H1 (cell line): ENCODE results near the gene TENT4A. TPM values are rescaled to one million over a fixed set of nuclear protein-coding genes. Genes with fewer than 3 reads are reported as not detected.

ENCODE experiments used
- CTCF ChIA-PET: fragments of 300-600 bp; sonication (Branson Sonifier 250); formaldehyde crosslinking; loops from one replicate; lab custom pipeline; 2021; ENCODE audit not compliant: partially characterized antibody; lab: Charles Lee
- POLR2A ChIA-PET: fragments of 300-600 bp; sonication (Branson Sonifier 250); formaldehyde crosslinking; loops from one replicate; lab custom pipeline; 2021; ENCODE audit warnings: inconsistent platforms; ENCODE audit not compliant: partially characterized antibody; lab: Charles Lee
- DNase-seq, 2 experiments: peaks; one replicate each; pipeline versions ENCODE4 v3.0.0 to v3.0.0-alpha.2; 2010 to 2022; ENCODE audit warnings: low spot score in 2 of 2, low read depth in 1 of 2, mixed read lengths in 1 of 2
- FAIRE-seq: peaks from 2 replicates; lab custom pipeline; 2011; peaks lifted over from hg19 to GRCh38; lab: Jason Lieb, UNC
- H2AFZ ChIP-seq: 2 replicates; pipeline ENCODE4 v1.8.1; 2012; ENCODE audit warnings: low read length, inconsistent platforms
- H2AK5ac ChIP-seq: 2 replicates; pipeline ENCODE4 v1.6.1; 2013; ENCODE audit warnings: low read depth, low read length
- H2BK120ac ChIP-seq: replicated peaks from 2 replicates; pipeline ENCODE3; 2013; ENCODE audit warnings: low read depth, low read length, inconsistent platforms
- H2BK12ac ChIP-seq: 2 replicates; pipeline ENCODE4 v1.6.1; 2013; ENCODE audit warnings: low read depth, low read length
- H2BK15ac ChIP-seq: 2 replicates; pipeline ENCODE4 v1.6.1; 2013; ENCODE audit warnings: low read length
- H2BK20ac ChIP-seq: 2 replicates; pipeline ENCODE4 v1.6.1; 2013; ENCODE audit warnings: low read length
- H2BK5ac ChIP-seq: 2 replicates; pipeline ENCODE4 v1.6.1; 2013; ENCODE audit warnings: low read depth, low read length
- H3K14ac ChIP-seq: 2 replicates; pipeline ENCODE4 v1.6.1; 2013; ENCODE audit warnings: inconsistent platforms; ENCODE audit not compliant: insufficient read length
- H3K18ac ChIP-seq: 2 replicates; pipeline ENCODE4 v1.6.1; 2013; ENCODE audit warnings: low read length; ENCODE audit errors: extremely low read depth
- H3K23ac ChIP-seq: 2 replicates; pipeline ENCODE4 v1.6.1; 2013; ENCODE audit warnings: inconsistent platforms; ENCODE audit not compliant: insufficient read length
- H3K23me2 ChIP-seq: 2 replicates; pipeline ENCODE4 v1.6.1; 2013; ENCODE audit warnings: low read depth, low read length
- H3K27ac ChIP-seq: 2 replicates; pipeline ENCODE4 v1.6.1; 2011; ENCODE audit warnings: low read depth, low read length, inconsistent platforms
- H3K27me3 ChIP-seq, 4 experiments: replicated peaks in 1 of 4; 1 replicate in 1 of 4; 2 replicates in 3 of 4; pipeline versions ENCODE4 v1.6.1 to v1.8.1; 2011 to 2013; ENCODE audit warnings: low read length in 3 of 4, mild to moderate bottlenecking in 3 of 4, inconsistent platforms in 2 of 4, mixed read lengths in 2 of 4, moderate library complexity in 1 of 4; ENCODE audit not compliant: control insufficient read depth in 3 of 4, insufficient read depth in 3 of 4; ENCODE audit errors: extremely low read depth in 1 of 4
- H3K36me3 ChIP-seq, 4 experiments: 2 replicates each; pipeline versions ENCODE4 v1.6.1 to v1.8.1; 2011 to 2013; ENCODE audit warnings: mild to moderate bottlenecking in 4 of 4, low read length in 3 of 4, moderate library complexity in 2 of 4, control low read depth in 1 of 4, inconsistent platforms in 1 of 4; ENCODE audit not compliant: insufficient read depth in 4 of 4, control insufficient read depth in 2 of 4
- H3K4ac ChIP-seq: replicated peaks from 2 replicates; pipeline ENCODE3; 2013; ENCODE audit warnings: low read length, low read depth, mixed read lengths, inconsistent platforms; ENCODE audit not compliant: insufficient read length
- H3K4me1 ChIP-seq, 4 experiments: replicated peaks in 1 of 4; 1 replicate in 1 of 4; 2 replicates in 3 of 4; pipeline versions ENCODE4 v1.6.1 to v1.8.1; 2011 to 2013; ENCODE audit warnings: low read length in 3 of 4, inconsistent platforms in 2 of 4, mixed read lengths in 1 of 4; ENCODE audit not compliant: insufficient read depth in 4 of 4, control insufficient read depth in 3 of 4
- H3K4me2 ChIP-seq, 2 experiments: 2 replicates each; pipeline versions ENCODE4 v1.6.1 to v1.8.1; 2011 to 2013; ENCODE audit warnings: low read depth in 2 of 2, low read length in 2 of 2, control low read depth in 1 of 2, inconsistent platforms in 1 of 2, mild to moderate bottlenecking in 1 of 2; ENCODE audit not compliant: insufficient read depth in 1 of 2
- H3K4me3 ChIP-seq, 4 experiments: fragments of 200-600, 300-600 bp in 1 of 4; sonication (generic), shearing (Covaris generic), sonication (Bioruptor Twin) in 1 of 4; 2 replicates each; pipeline versions ENCODE4 v1.5.1 to v1.8.1; 2011 to 2016; ENCODE audit warnings: low read length in 4 of 4, low read depth in 3 of 4, control low read depth in 2 of 4, inconsistent platforms in 2 of 4, mild to moderate bottlenecking in 2 of 4, mixed read lengths in 1 of 4, moderate library complexity in 1 of 4; ENCODE audit not compliant: insufficient read depth in 2 of 4; ENCODE audit errors: extremely low read depth in 1 of 4
- H3K56ac ChIP-seq: replicated peaks from 2 replicates; pipeline ENCODE3; 2013; ENCODE audit warnings: low read depth, mild to moderate bottlenecking, mixed read lengths, low read length, inconsistent platforms; ENCODE audit not compliant: insufficient read length
- H3K79me1 ChIP-seq: 2 replicates; pipeline ENCODE4 v1.6.1; 2013; ENCODE audit warnings: low read depth, low read length, control low read depth
- H3K79me2 ChIP-seq, 2 experiments: 2 replicates each; pipeline versions ENCODE4 v1.6.1 to v1.8.1; 2012 to 2013; ENCODE audit warnings: low read length in 2 of 2, mild to moderate bottlenecking in 2 of 2, inconsistent platforms in 1 of 2; ENCODE audit not compliant: insufficient read depth in 2 of 2, control insufficient read depth in 1 of 2
- H3K9ac ChIP-seq, 4 experiments: replicated peaks in 1 of 4; 1 replicate in 1 of 4; 2 replicates in 3 of 4; pipeline versions ENCODE4 v1.6.1 to v1.8.1; 2011 to 2013; ENCODE audit warnings: low read depth in 3 of 4, low read length in 3 of 4, control low read depth in 2 of 4, mild to moderate bottlenecking in 2 of 4, moderate library complexity in 2 of 4, inconsistent platforms in 1 of 4; ENCODE audit errors: extremely low read depth in 1 of 4
- H3K9me3 ChIP-seq, 2 experiments: 2 replicates each; pipeline versions ENCODE4 v1.6.1 to v1.8.1; 2012 to 2013; ENCODE audit warnings: mild to moderate bottlenecking in 2 of 2, moderate library complexity in 2 of 2, control low read depth in 1 of 2, inconsistent platforms in 1 of 2, low read depth in 1 of 2, low read length in 1 of 2, mixed read lengths in 1 of 2; ENCODE audit not compliant: insufficient read depth in 2 of 2
- H4K20me1 ChIP-seq, 2 experiments: replicated peaks in 1 of 2; 2 replicates each; pipeline versions ENCODE3 to v1.8.1; 2011 to 2013; ENCODE audit warnings: inconsistent platforms in 2 of 2, low read length in 2 of 2, mild to moderate bottlenecking in 1 of 2; ENCODE audit not compliant: insufficient read depth in 2 of 2, control insufficient read depth in 1 of 2
- H4K5ac ChIP-seq: 2 replicates; pipeline ENCODE4 v1.6.1; 2013; ENCODE audit warnings: low read length, low read depth, mixed read lengths, inconsistent platforms; ENCODE audit not compliant: insufficient read length
- H4K8ac ChIP-seq: 2 replicates; pipeline ENCODE4 v1.8.0; 2013; ENCODE audit warnings: mild to moderate bottlenecking, moderate library complexity, low read length, inconsistent platforms; ENCODE audit not compliant: insufficient read depth; ENCODE audit errors: extremely low read depth
- H4K91ac ChIP-seq: replicated peaks from 2 replicates; pipeline ENCODE3; 2013; ENCODE audit warnings: low read length, mixed read lengths, inconsistent platforms; ENCODE audit not compliant: insufficient read length
- BACH1 ChIP-seq: IDR thresholded peaks from 2 replicates; pipeline ENCODE4 v1.6.1; 2012; ENCODE audit warnings: low read length, improper control_type of control experiment
- CBX5 ChIP-seq: fragments of 300-800, 300-1000 bp; sonication (generic); IDR thresholded peaks from 2 replicates; pipeline ENCODE4 v1.7.1; 2016; ENCODE audit warnings: antibody characterized with exemption, low read length, low read depth
- CEBPB ChIP-seq: IDR thresholded peaks from 2 replicates; pipeline ENCODE4 v1.6.1; 2012; ENCODE audit warnings: low read depth, low read length
- CHD2 ChIP-seq: IDR thresholded peaks from 2 replicates; pipeline ENCODE4 v1.6.1; 2012; ENCODE audit warnings: low read length, improper control_type of control experiment
- EGR1 ChIP-seq: IDR thresholded peaks from 2 replicates; pipeline ENCODE4 v1.6.1; 2011; ENCODE audit warnings: low read depth, low read length, borderline replicate concordance
- EZH2 ChIP-seq: fragments of 200-600 bp; sonication (generic); IDR thresholded peaks from 2 replicates; pipeline ENCODE4 v1.7.1; 2012; ENCODE audit warnings: low read depth, mild to moderate bottlenecking, moderate library complexity, low read length, inconsistent platforms; ENCODE audit not compliant: severe bottlenecking
- KDM4A ChIP-seq: IDR thresholded peaks from one replicate; pipeline ENCODE4 v1.7.1; 2012; ENCODE audit warnings: low read depth, mild to moderate bottlenecking, moderate library complexity, low read length, inconsistent platforms; ENCODE audit not compliant: severe bottlenecking
- NANOG ChIP-seq: IDR thresholded peaks from 2 replicates; pipeline ENCODE4 v1.6.1; 2011; ENCODE audit warnings: low read length, low read depth, mild to moderate bottlenecking, inconsistent platforms; ENCODE audit not compliant: insufficient read depth, poor library complexity, severe bottlenecking
- NRF1 ChIP-seq: IDR thresholded peaks from 2 replicates; pipeline ENCODE4 v1.6.1; 2011; ENCODE audit warnings: mild to moderate bottlenecking, low read depth, low read length, improper control_type of control experiment
- RXRA ChIP-seq: IDR thresholded peaks from 2 replicates; pipeline ENCODE4 v1.6.1; 2011; ENCODE audit warnings: low read depth, mild to moderate bottlenecking, low read length, moderate library complexity; ENCODE audit not compliant: insufficient read depth
- SIX5 ChIP-seq: IDR thresholded peaks from 2 replicates; pipeline ENCODE4 v1.6.1; 2011; ENCODE audit warnings: mild to moderate bottlenecking, low read depth, low read length
- TAF1 ChIP-seq: IDR thresholded peaks from 2 replicates; pipeline ENCODE4 v1.6.1; 2011; ENCODE audit warnings: mild to moderate bottlenecking, low read depth, low read length
- TBP ChIP-seq: IDR thresholded peaks from 2 replicates; pipeline ENCODE4 v1.6.1; 2011; ENCODE audit warnings: low read depth, low read length, improper control_type of control experiment
- TCF12 ChIP-seq: IDR thresholded peaks from 2 replicates; pipeline ENCODE4 v1.6.1; 2011; ENCODE audit warnings: low read depth, mild to moderate bottlenecking, low read length
- WGBS, 2 experiments: shearing (Covaris generic) in 1 of 2; methylation state at CpG; one replicate each; pipeline versions ENCODE4 v1.1.6 to v1.1.7; 2013 to 2015; ENCODE audit warnings: low lambda C conversion rate in 2 of 2, mixed read lengths in 2 of 2, inconsistent platforms in 1 of 2, low coverage in 1 of 2, missing lambda C conversion rate in 1 of 2; ENCODE audit not compliant: insufficient replicate concordance in 2 of 2, insufficient coverage in 1 of 2, insufficient read length in 1 of 2; ENCODE audit errors: extremely low coverage in 1 of 2, missing lambda C conversion rate in 1 of 2; 5-methylcytosine and 5-hydroxymethylcytosine counted together
- polyA plus RNA-seq, 7 experiments: library from polyadenylated mRNA; depleted of rRNA in 3 of 7; stranded (reverse) in 5 of 7; unstranded in 2 of 7; fragments of >200 nt in 5 of 7; fragments of 200-250 nt in 2 of 7; gene quantifications; 1 replicate in 5 of 7; 2 replicates in 1 of 7; 4 replicates in 1 of 7; pipeline versions ENCODE4 v1.2.1 to v1.2.3, GENCODE V29; 2011 to 2013; ENCODE audit warnings: missing spikeins in 2 of 7, mixed read lengths in 2 of 7
- total RNA-seq: library from RNA; stranded (reverse); fragmentation: NEBNext Ultra II Directional; extraction: Animal tissue kit (Norgen Biotek cat#: 25700); gene quantifications from 2 replicates; pipeline ENCODE4 v1.2.1, GENCODE V29; 2021
- TF ChIP-seq, protein P1 (sequence below): IDR thresholded peaks from 2 replicates; pipeline ENCODE4 v1.6.1; 2012; ENCODE audit warnings: inconsistent platforms

TENT4A gene
- total and polyA plus RNA-seq, 2 of the 8 experiments (the other 6 are each of a cell fraction or from before 2014, with no cell fraction given): 8.9 to 25.1 TPM

DNA sequence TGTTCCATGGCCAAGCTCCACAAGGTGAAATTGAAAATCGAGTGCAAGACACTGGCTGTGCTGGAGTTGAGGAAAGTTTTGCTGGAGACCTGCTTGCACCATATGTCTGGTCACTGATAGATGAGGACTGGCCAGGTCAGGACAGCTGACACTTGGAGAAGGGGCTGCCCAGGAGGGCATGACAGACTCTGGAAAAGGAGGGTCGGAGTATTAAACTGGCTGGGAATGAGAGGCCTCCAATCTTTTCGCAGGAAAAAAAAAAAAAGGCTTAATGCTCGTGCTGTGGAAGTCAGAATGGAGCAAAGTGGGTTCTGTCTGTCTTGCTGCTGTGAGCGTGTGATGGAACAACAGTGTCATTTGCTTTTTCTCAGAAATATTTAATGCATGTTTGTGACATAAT is 5.5 kb downstream of the TENT4A start:
- H3K23me2 ChIP-seq: no peaks in the 10 kb centered on the region; the same call in 1 of the 2 replicates
- H3K14ac ChIP-seq: no peak overlapping the region
- no peaks in the 10 kb centered on the region for H3K27me3 ChIP-seq
- POLR2A ChIA-PET: interaction anchor here (0.8 to 2.5 kb wide), 3 partner anchors 8 to 30 kb away, joined by 4 to 6 read pairs (median 5); no protein-coding TSS in a partner anchor
- no peak overlapping the region for H3K4ac ChIP-seq
- no peak overlapping the region for H2AFZ ChIP-seq
- no peak overlapping the region for H2BK5ac ChIP-seq
- H3K23ac ChIP-seq: no peak overlapping the region
- no peak overlapping the region for H2BK20ac ChIP-seq
- H2BK12ac ChIP-seq: no peak overlapping the region
- H4K20me1 ChIP-seq: peaks cover 28 to 59% of the 10 kb centered on the region in 2 experiments
- H3K4me2 ChIP-seq: no peak overlapping the region
- H3K27ac ChIP-seq: no peak overlapping the region
- no peaks in the 10 kb centered on the region for H3K36me3 ChIP-seq
- peaks cover 14 to 91% of the 10 kb centered on the region in 2 experiments for H3K79me2 ChIP-seq
- CTCF ChIA-PET: interaction anchor here (1.1 to 3.7 kb wide), 3 partner anchors 10 to 27 kb away, joined by 3 to 15 read pairs (median 4); no protein-coding TSS in a partner anchor
- no peak overlapping the region for H3K56ac ChIP-seq
- no peak overlapping the region for H4K8ac ChIP-seq
- H3K18ac ChIP-seq: no peak overlapping the region
- H2BK120ac ChIP-seq: no peak overlapping the region
- no peak overlapping the region for H4K91ac ChIP-seq
- no peak overlapping the region for H3K4me3 ChIP-seq
- no peak overlapping the region for H4K5ac ChIP-seq
- H3K9ac ChIP-seq: no peak overlapping the region
- H3K4me1 ChIP-seq: peaks cover 3 to 15% (median 7%) of the 10 kb centered on the region in 4 experiments; a peak in 5 of 7 replicates
- H3K9me3 ChIP-seq: no peaks in the 10 kb centered on the region
- H2BK15ac ChIP-seq: no peak overlapping the region
- H2AK5ac ChIP-seq: no peak overlapping the region
- no peak for DNase-seq
- WGBS, 2 experiments: 79% methylated on average over 5 of the region's 5 CpGs; no CpG with 5 or more reads in 1 of the 2 experiments
- FAIRE-seq: no peak
- H3K79me1 ChIP-seq: peaks cover 35% of the 10 kb centered on the region
- TF ChIP-seq BACH1 (no peak), EGR1 (no peak), TBP (no peak), TAF1 (no peak), RXRA (no peak), CBX5 (no peak), TCF12 (no peak), CHD2 (no peak), KDM4A (no peak), CEBPB (no peak), NANOG (no peak), EZH2 (no peak), SIX5 (no peak), NRF1 (no peak)
- TF ChIP-seq, protein P1, sequence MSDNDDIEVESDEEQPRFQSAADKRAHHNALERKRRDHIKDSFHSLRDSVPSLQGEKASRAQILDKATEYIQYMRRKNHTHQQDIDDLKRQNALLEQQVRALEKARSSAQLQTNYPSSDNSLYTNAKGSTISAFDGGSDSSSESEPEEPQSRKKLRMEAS: no peak
